Tibial artery (tissue), 4 donors: Measurements from ENCODE around the gene NIPAL4.

Source experiments
- DNase-seq, 2 donors: peaks; one replicate each; pipeline ENCODE4 v3.0.0-alpha.2; 2019
- H3K27ac ChIP-seq, 2 donors: fragments of 200-600 bp; sonication (generic) in 1 of 2; 1 replicate in 1 of 2; 2 replicates in 1 of 2; pipeline ENCODE4 v1.5.1; 2018 to 2019; ENCODE audit warnings: mild to moderate bottlenecking in 1 of 2
- H3K27me3 ChIP-seq, 2 donors: fragments of 200-600 bp; sonication (generic) in 1 of 2; one replicate each; pipeline versions ENCODE4 v1.5.1 to v1.6.0; 2016 to 2019
- H3K36me3 ChIP-seq, 3 donors: fragments of 200-600 bp; sonication (generic) in 2 of 3; one replicate each; pipeline ENCODE4 v1.5.1; 2016 to 2019; ENCODE audit warnings: mild to moderate bottlenecking in 2 of 3
- H3K4me1 ChIP-seq, 4 donors: fragments of 200-600 bp; sonication (generic) in 2 of 4; 1 replicate in 3 of 4; 2 replicates in 1 of 4; pipeline ENCODE4 v1.5.1; 2016 to 2019
- H3K4me3 ChIP-seq, 2 donors: fragments of 200-600 bp; sonication (generic) in 1 of 2; 1 replicate in 1 of 2; 2 replicates in 1 of 2; pipeline ENCODE4 v1.5.1; 2018 to 2019; ENCODE audit warnings: mild to moderate bottlenecking in 2 of 2
- H3K9me3 ChIP-seq, 3 donors: fragments of 200-600 bp; sonication (generic) in 1 of 3; one replicate each; pipeline ENCODE4 v1.5.1; 2016 to 2019
- CTCF ChIP-seq, 2 experiments: fragments of 200-600 bp in 1 of 2; fragments of 450-650 bp in 1 of 2; IDR thresholded peaks; one replicate each; pipeline ENCODE4 v1.5.1; 2017 to 2019; ENCODE audit warnings: antibody characterized with exemption in 2 of 2, mild to moderate bottlenecking in 1 of 2, moderate library complexity in 1 of 2
- intact Hi-C: fragments of 100-400 bp; cut with DNase I; formaldehyde crosslinking; loops from one replicate; pipeline ENCODE4 v1.15.0; 2023; ENCODE audit warnings: low total_unique reads

NIPAL4 gene

GRCh38 chr5:157470631-157471030, 10.6 kb downstream of the NIPAL4 start:
- TF ChIP-seq CTCF (IDR thresholded peaks at IDR 0.05): no peak
- Histone ChIP-seq H3K9me3 (no peaks in the 10 kb centered on the region), H3K36me3 (no peaks in the 10 kb centered on the region), H3K4me3 (no peak overlapping the region), H3K27me3 (no peaks in the 10 kb centered on the region), H3K4me1 (peaks cover 0 to 7% (median 3%) of the 10 kb centered on the region in 4 donors), H3K27ac (no peak overlapping the region)
- intact Hi-C loops: no loop called here
- no peak for DNase-seq

GRCh38 chr5:157471709-157472108, 11.7 kb downstream of the NIPAL4 start:
- DNase-seq: no peak
- intact Hi-C loops: no loop called here
- peak; percentile 31 to 42 for TF ChIP-seq CTCF (IDR thresholded peaks at IDR 0.05)
- Histone ChIP-seq H3K4me1 (peaks cover 0 to 7% (median 3%) of the 10 kb centered on the region in 4 donors), H3K27me3 (no peaks in the 10 kb centered on the region), H3K27ac (no peak overlapping the region), H3K4me3 (no peak overlapping the region), H3K36me3 (no peaks in the 10 kb centered on the region), H3K9me3 (no peaks in the 10 kb centered on the region)

- intact Hi-C loops: no loop called here
Observed at GRCh38 chr5:157473383-157474320, 13.6 kb downstream of the NIPAL4 start.

GRCh38 chr5:157475432-157475831, 15.4 kb downstream of the NIPAL4 start:
- intact Hi-C loops: loop anchor here (5.0 kb wide), 2 partner anchors 108 to 242 kb away; no protein-coding TSS in a partner anchor
- Histone ChIP-seq H3K27me3 (no peaks in the 10 kb centered on the region), H3K4me1 (peaks cover 0 to 31% (median 11%) of the 10 kb centered on the region in 4 donors), H3K4me3 (no peak overlapping the region), H3K9me3 (no peaks in the 10 kb centered on the region), H3K36me3 (peaks cover 0 to 6% (median 0%) of the 10 kb centered on the region in 3 donors), H3K27ac (no peak overlapping the region)
- DNase-seq: no peak
- TF ChIP-seq CTCF (IDR thresholded peaks at IDR 0.05): no peak

More at GRCh38 chr5:157473383-157474320, 13.6 kb downstream of the NIPAL4 start:
- H3K9me3 ChIP-seq: no peaks in the 10 kb centered on the region
- no peak overlapping the region for H3K27ac ChIP-seq
- H3K36me3 ChIP-seq: no peaks in the 10 kb centered on the region
- H3K4me3 ChIP-seq: no peak overlapping the region
- no peak for DNase-seq
- peaks cover 0 to 15% (median 4%) of the 10 kb centered on the region in 4 donors for H3K4me1 ChIP-seq
- TF ChIP-seq CTCF (IDR thresholded peaks at IDR 0.05): no peak
- no peaks in the 10 kb centered on the region for H3K27me3 ChIP-seq

GRCh38 chr5:157476702-157477408, 16.8 kb downstream of the NIPAL4 start:
- peaks cover 0 to 42% (median 11%) of the 10 kb centered on the region in 4 donors for H3K4me1 ChIP-seq
- H3K27me3 ChIP-seq: no peaks in the 10 kb centered on the region
- H3K27ac ChIP-seq: no peak overlapping the region
- H3K36me3 ChIP-seq: peaks cover 0 to 20% (median 5%) of the 10 kb centered on the region in 3 donors
- no peaks in the 10 kb centered on the region for H3K9me3 ChIP-seq
- intact Hi-C loops: loop anchor here (5.0 kb wide), 2 partner anchors 110 to 240 kb away; no protein-coding TSS in a partner anchor
- no peak for DNase-seq
- H3K4me3 ChIP-seq: no peak overlapping the region
- TF ChIP-seq CTCF (IDR thresholded peaks at IDR 0.05): peak; percentile 73
